Neural cell (in vitro differentiated cells): ENCODE results near the gene BTBD1. TPM values are rescaled to one million over a fixed set of nuclear protein-coding genes. Genes with fewer than 3 reads are reported as not detected.

Experiments
- H2AFZ ChIP-seq: fragments of 200-600, 300-800 bp; sonication (generic), shearing (Covaris generic); 2 replicates; pipeline ENCODE4 v1.6.0; 2014; ENCODE audit warnings: low read depth, mild to moderate bottlenecking, antibody characterized with exemption, low read length, moderate library complexity
- H3F3A ChIP-seq: fragments of 200-600 bp; shearing (Covaris generic); 2 replicates; pipeline ENCODE4 v1.6.1; 2016; ENCODE audit warnings: mild to moderate bottlenecking, moderate library complexity, mixed read lengths, antibody characterized with exemption, low read length; ENCODE audit not compliant: insufficient read depth, poor library complexity, severe bottlenecking
- H3K27ac ChIP-seq: fragments of 200-600, 300-800 bp; sonication (generic), shearing (Covaris generic); 2 replicates; pipeline ENCODE4 v1.5.1; 2014; ENCODE audit warnings: mild to moderate bottlenecking, low read length, moderate library complexity
- H3K27me3 ChIP-seq: fragments of 300-800, 200-600 bp; sonication (generic), shearing (Covaris generic); 2 replicates; pipeline ENCODE4 v1.6.0; 2014; ENCODE audit warnings: mild to moderate bottlenecking, low read depth, low read length, moderate library complexity; ENCODE audit not compliant: insufficient read depth
- H3K36me3 ChIP-seq: fragments of 300-800, 200-600 bp; sonication (generic), shearing (Covaris generic); 2 replicates; pipeline ENCODE4 v1.5.1; 2014; ENCODE audit warnings: mild to moderate bottlenecking, antibody characterized with exemption, low read length, moderate library complexity; ENCODE audit not compliant: insufficient read depth
- H3K4me2 ChIP-seq: fragments of 300-800, 200-600 bp; sonication (generic), shearing (Covaris generic); 2 replicates; pipeline ENCODE4 v1.6.0; 2014; ENCODE audit warnings: mild to moderate bottlenecking, low read length
- H3K4me3 ChIP-seq: fragments of 300-800, 200-600 bp; sonication (generic), shearing (Covaris generic); 2 replicates; pipeline ENCODE4 v1.5.1; 2014; ENCODE audit warnings: mild to moderate bottlenecking, low read length, moderate library complexity
- H3K79me2 ChIP-seq: fragments of 200-600 bp; shearing (Covaris generic); replicated peaks from 2 replicates; pipeline ENCODE4 v1.6.0; 2014; ENCODE audit warnings: mild to moderate bottlenecking, low read length, moderate library complexity; ENCODE audit not compliant: insufficient read depth
- H3K9ac ChIP-seq: fragments of 300-800, 200-600 bp; sonication (generic), shearing (Covaris generic); 2 replicates; pipeline ENCODE4 v1.6.1; 2016; ENCODE audit warnings: mild to moderate bottlenecking, low read length, mixed read lengths
- H3K9me2 ChIP-seq: fragments of 200-600 bp; shearing (Covaris generic); 2 replicates; pipeline ENCODE4 v1.6.1; 2016; ENCODE audit warnings: mild to moderate bottlenecking, low read length, mixed read lengths; ENCODE audit not compliant: insufficient read depth
- H3K9me3 ChIP-seq: fragments of 200-600, 300-800 bp; sonication (generic), shearing (Covaris generic); 2 replicates; pipeline ENCODE4 v1.6.1; 2016; ENCODE audit warnings: mild to moderate bottlenecking, mixed run types, low read length, moderate library complexity, mixed read lengths
- H4K20me1 ChIP-seq: fragments of 200-600 bp; shearing (Covaris generic); 2 replicates; pipeline ENCODE4 v1.6.1; 2016; ENCODE audit warnings: mild to moderate bottlenecking, mixed run types; ENCODE audit not compliant: insufficient read depth
- CTCF ChIP-seq: fragments of 450-650 bp; IDR thresholded peaks from 2 replicates; pipeline ENCODE4 v1.5.1; 2014; ENCODE audit warnings: antibody characterized with exemption, mild to moderate bottlenecking, moderate library complexity; ENCODE audit not compliant: poor library complexity, severe bottlenecking
- EP300 ChIP-seq: fragments of 450-650 bp; conservative IDR thresholded peaks from 2 replicates; pipeline ENCODE4 v1.6.1; 2014; ENCODE audit warnings: antibody characterized with exemption, mild to moderate bottlenecking, moderate library complexity; ENCODE audit not compliant: poor library complexity, severe bottlenecking
- EZH2 ChIP-seq: fragments of 200-600, 300-800 bp; shearing (Covaris generic), sonication (generic); IDR thresholded peaks from 2 replicates; pipeline ENCODE4 v1.6.1; 2014; ENCODE audit warnings: antibody characterized with exemption, low read length, borderline replicate concordance, mild to moderate bottlenecking; ENCODE audit not compliant: insufficient read depth, poor library complexity, severe bottlenecking
- MXI1 ChIP-seq: fragments of 450-650 bp; conservative IDR thresholded peaks from 2 replicates; pipeline ENCODE4 v1.6.1; 2014; ENCODE audit warnings: antibody characterized with exemption, mild to moderate bottlenecking; ENCODE audit not compliant: poor library complexity, severe bottlenecking
- POLR2AphosphoS5 ChIP-seq: IDR thresholded peaks from 2 replicates; pipeline ENCODE4 v1.6.1; 2012
- RAD21 ChIP-seq: fragments of 450-650 bp; conservative IDR thresholded peaks from 2 replicates; pipeline ENCODE4 v1.6.1; 2014; ENCODE audit warnings: antibody characterized with exemption, mild to moderate bottlenecking, moderate library complexity
- REST ChIP-seq: IDR thresholded peaks from 2 replicates; pipeline ENCODE4 v1.6.1; 2012; ENCODE audit warnings: borderline replicate concordance
- SMC3 ChIP-seq: fragments of 450-650 bp; conservative IDR thresholded peaks from 2 replicates; pipeline ENCODE4 v1.6.1; 2014; ENCODE audit warnings: antibody characterized with exemption, mild to moderate bottlenecking, moderate library complexity; ENCODE audit not compliant: poor library complexity
- polyA plus RNA-seq: library from polyadenylated mRNA; depleted of rRNA; stranded (reverse); fragments of >200 nt; gene quantifications from 2 replicates; pipeline ENCODE4 v1.2.3, GENCODE V29; 2014

Gene BTBD1
- polyA plus RNA-seq, 1 donor from 2014 or later, result 153 TPM

- H4K20me1 ChIP-seq, result no peaks in the 10 kb centered on the region
- peak overlapping the region; percentile 79 for H3K27ac ChIP-seq
- no peaks in the 10 kb centered on the region for H3K36me3 ChIP-seq
- H3F3A ChIP-seq, result no peaks in the 10 kb centered on the region
- H3K9ac ChIP-seq, result peak overlapping the region; percentile 88
- peak overlapping the region; percentile 66 for H3K4me2 ChIP-seq
- peak overlapping the region; percentile 72 for H3K4me3 ChIP-seq
- H3K9me2 ChIP-seq, result no peaks in the 10 kb centered on the region
- TF ChIP-seq SMC3 (peak; percentile 1), EP300 (no peak)
- H2AFZ ChIP-seq, result no peak overlapping the region
- H3K27me3 ChIP-seq, result no peaks in the 10 kb centered on the region
- no peaks in the 10 kb centered on the region for H3K9me3 ChIP-seq
- peaks cover 42% of the 10 kb centered on the region for H3K79me2 ChIP-seq
Observed at GRCh38 chr15:83066034-83066733, 868 bp downstream of the BTBD1 start.

- peak overlapping the region; percentile 88 for H3K9ac ChIP-seq
- H3F3A ChIP-seq, result no peaks in the 10 kb centered on the region
- no peak overlapping the region for H2AFZ ChIP-seq
- no peaks in the 10 kb centered on the region for H3K27me3 ChIP-seq
- H3K4me3 ChIP-seq, result peak overlapping the region; percentile 72
- H3K79me2 ChIP-seq, result peaks cover 49% of the 10 kb centered on the region
- TF ChIP-seq CTCF, result no peak
- TF ChIP-seq SMC3, result no peak
- no peak for TF ChIP-seq RAD21
- no peak for TF ChIP-seq EZH2
- peak overlapping the region; percentile 66 for H3K4me2 ChIP-seq
- H3K27ac ChIP-seq, result no peak overlapping the region
- no peaks in the 10 kb centered on the region for H3K9me3 ChIP-seq
- H3K36me3 ChIP-seq, result no peaks in the 10 kb centered on the region
- no peaks in the 10 kb centered on the region for H4K20me1 ChIP-seq
- no peaks in the 10 kb centered on the region for H3K9me2 ChIP-seq
Observed at GRCh38 chr15:83065431-83065830, 1.6 kb downstream of the BTBD1 start.

GRCh38 chr15:83064859-83065258 lies 2.2 kb downstream of the BTBD1 start:
- TF ChIP-seq EZH2 (no peak), MXI1 (no peak), REST (no peak), CTCF (no peak), SMC3 (no peak), EP300 (no peak), POLR2AphosphoS5 (no peak)
- Histone ChIP-seq H3F3A (no peaks in the 10 kb centered on the region), H3K9ac (no peak overlapping the region), H3K9me2 (no peaks in the 10 kb centered on the region), H3K27me3 (no peaks in the 10 kb centered on the region), H3K9me3 (no peaks in the 10 kb centered on the region), H4K20me1 (no peaks in the 10 kb centered on the region), H3K27ac (no peak overlapping the region), H2AFZ (no peak overlapping the region), H3K4me2 (peak overlapping the region; percentile 66), H3K36me3 (no peaks in the 10 kb centered on the region), H3K4me3 (peak overlapping the region; percentile 72), H3K79me2 (peaks cover 54% of the 10 kb centered on the region)
